ENCODE results near the gene VAPA. TPM values are rescaled to one million over a fixed set of nuclear protein-coding genes. Genes with fewer than 3 reads are reported as not detected.

Gene VAPA
- polyA plus RNA-seq, 3 donors, result 195 to 237 (median 212) TPM

- DNase-seq, result no peak
Observed at GRCh38 chr18:9994701-9995235, 81.0 kb downstream of the VAPA start.

- no peak for DNase-seq
Observed at GRCh38 chr18:9995631-9996030, 81.8 kb downstream of the VAPA start.

- no peak for DNase-seq
Observed at GRCh38 chr18:9996094-9996493, 82.3 kb downstream of the VAPA start.

GRCh38 chr18:9997711-9998110 is 83.9 kb downstream of the VAPA start:
- DNase-seq, result no peak

GRCh38 chr18:9998330-9998729 is 84.5 kb downstream of the VAPA start:
- DNase-seq, result no peak

GRCh38 chr18:10002280-10002679 is 88.5 kb downstream of the VAPA start:
- DNase-seq, result no peak

- no peak for DNase-seq
Observed at GRCh38 chr18:10003281-10003680, 89.5 kb downstream of the VAPA start.

GRCh38 chr18:10003866-10004265 is 90.0 kb downstream of the VAPA start:
- DNase-seq, result no peak

- DNase-seq, result no peak
Observed at GRCh38 chr18:10006311-10006893, 92.6 kb downstream of the VAPA start.

GRCh38 chr18:10008006-10008647 is 94.3 kb downstream of the VAPA start:
- DNase-seq, result no peak

Other genes starting within 250 kb of the VAPA start
- gene RAB31, start 205.7 kb upstream of the VAPA start, polyA plus RNA-seq (ENCODE audit: insufficient read length in 3 of 3), result 10 to 100 TPM; 22.8 to 27.5 (median 25.7) TPM
- under 1 TPM; 0.07 to 0.31 (median 0.07) TPM for gene TXNDC2, start 28.0 kb upstream of the VAPA start, polyA plus RNA-seq (ENCODE audit: insufficient read length in 3 of 3)